Islet of Langerhans (tissue), 1 donor: ENCODE results near the gene IDH3B.

ENCODE experiments used
- FAIRE-seq: peaks from one replicate; lab custom pipeline; 2011; peaks lifted over from hg19 to GRCh38; lab: Jason Lieb, UNC

The IDH3B gene

GRCh38 chr20:2617099-2617714 lies 46.8 kb downstream of the IDH3B start:
- no peak for FAIRE-seq

- FAIRE-seq: no peak
These were observed 47.4 kb downstream of the IDH3B start for GRCh38 chr20:2616634-2617033.

GRCh38 chr20:2612073-2612472 lies 51.9 kb downstream of the IDH3B start:
- FAIRE-seq: no peak

- FAIRE-seq: no peak
These were observed 52.9 kb downstream of the IDH3B start for GRCh38 chr20:2610941-2611720.

- FAIRE-seq: no peak
These were observed 53.7 kb downstream of the IDH3B start for GRCh38 chr20:2610326-2610725.
